Ishikawa (cell line): ENCODE results near the gene AHCYL2.

Experiments
- CEBPB ChIP-seq: IDR thresholded peaks from 2 replicates; pipeline ENCODE4 v1.6.1; 2012
- CREB1 ChIP-seq: IDR thresholded peaks from 2 replicates; pipeline ENCODE4 v1.6.1; 2012; ENCODE audit warnings: low read depth
- EGR1 ChIP-seq: IDR thresholded peaks from 2 replicates; pipeline ENCODE4 v1.6.1; 2012
- EP300 ChIP-seq: IDR thresholded peaks from 2 replicates; pipeline ENCODE4 v1.6.1; 2012; ENCODE audit warnings: borderline replicate concordance
- FOXM1 ChIP-seq: IDR thresholded peaks from 2 replicates; pipeline ENCODE4 v1.6.1; 2012; ENCODE audit warnings: low read depth, borderline replicate concordance
- MAX ChIP-seq: IDR thresholded peaks from 2 replicates; pipeline ENCODE4 v1.6.1; 2012
- NFIC ChIP-seq: IDR thresholded peaks from 2 replicates; pipeline ENCODE4 v1.6.1; 2012
- RAD21 ChIP-seq: IDR thresholded peaks from 2 replicates; pipeline ENCODE4 v1.6.1; 2012; ENCODE audit warnings: low read depth
- REST ChIP-seq: IDR thresholded peaks from 2 replicates; pipeline ENCODE4 v1.6.1; 2012; ENCODE audit warnings: low read depth, mild to moderate bottlenecking
- TAF1 ChIP-seq: IDR thresholded peaks from 2 replicates; pipeline ENCODE4 v1.6.1; 2012; ENCODE audit warnings: low read depth, mild to moderate bottlenecking
- TCF12 ChIP-seq: IDR thresholded peaks from 2 replicates; pipeline ENCODE4 v1.6.1; 2012; ENCODE audit warnings: low read depth
- TEAD4 ChIP-seq: IDR thresholded peaks from 2 replicates; pipeline ENCODE4 v1.6.1; 2012
- USF1 ChIP-seq: IDR thresholded peaks from 2 replicates; pipeline ENCODE4 v1.6.1; 2012
- YY1 ChIP-seq: IDR thresholded peaks from 2 replicates; pipeline ENCODE4 v1.6.1; 2012; ENCODE audit warnings: low read depth
- ZBTB7A ChIP-seq: IDR thresholded peaks from 2 replicates; pipeline ENCODE4 v1.6.1; 2012; ENCODE audit warnings: low read depth

AHCYL2 gene

DNA sequence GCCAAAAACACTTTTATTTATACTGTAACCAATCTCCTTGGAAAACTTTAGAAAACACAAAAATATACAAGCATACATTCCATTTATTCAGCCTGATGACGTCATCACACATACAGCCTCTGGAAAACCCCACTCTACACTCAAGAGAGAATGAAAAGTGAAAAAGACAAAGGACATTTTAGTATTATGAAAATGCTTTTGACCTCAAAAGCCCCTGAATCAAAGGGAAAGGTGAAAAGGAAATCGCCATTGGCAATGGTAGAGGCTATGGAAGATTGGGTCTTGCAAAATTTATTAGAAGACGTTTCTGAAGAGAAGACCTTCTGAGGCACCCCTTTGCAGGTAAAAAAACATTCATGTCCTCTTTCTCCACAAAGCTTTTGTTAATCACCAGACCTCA is 126.5 kb downstream of the AHCYL2 start:
- no peak for TF ChIP-seq EP300
- TF ChIP-seq TEAD4: no peak
- no peak for TF ChIP-seq FOXM1
- TF ChIP-seq CREB1: no peak
- no peak for TF ChIP-seq TCF12
- TF ChIP-seq USF1: no peak
- TF ChIP-seq REST: no peak
- TF ChIP-seq TAF1: no peak
- no peak for TF ChIP-seq YY1
- no peak for TF ChIP-seq RAD21
- no peak for TF ChIP-seq EGR1
- TF ChIP-seq NFIC: no peak
- TF ChIP-seq ZBTB7A: no peak
- no peak for TF ChIP-seq CEBPB
- no peak for TF ChIP-seq MAX

- peak; percentile 34; the same call in 1 of the 2 replicates for TF ChIP-seq TEAD4
Observed at GRCh38 chr7:129353104-129353503, 128.3 kb downstream of the AHCYL2 start.

GRCh38 chr7:129354428-129355157 is 129.8 kb downstream of the AHCYL2 start:
- TF ChIP-seq USF1: no peak
- no peak for TF ChIP-seq REST
- TF ChIP-seq ZBTB7A: no peak
- TF ChIP-seq RAD21: no peak
- no peak for TF ChIP-seq EP300
- TF ChIP-seq TCF12: no peak
- TF ChIP-seq NFIC: no peak
- TF ChIP-seq MAX: no peak
- no peak for TF ChIP-seq CREB1
- no peak for TF ChIP-seq YY1
- TF ChIP-seq TAF1: no peak
- TF ChIP-seq CEBPB: no peak
- no peak for TF ChIP-seq EGR1
- TF ChIP-seq FOXM1: no peak
- no peak for TF ChIP-seq TEAD4

- no peak for TF ChIP-seq REST
- TF ChIP-seq TEAD4: no peak
- no peak for TF ChIP-seq EGR1
- TF ChIP-seq TCF12: no peak
- TF ChIP-seq NFIC: no peak
- no peak for TF ChIP-seq CEBPB
- no peak for TF ChIP-seq MAX
- TF ChIP-seq EP300: no peak
- no peak for TF ChIP-seq YY1
- TF ChIP-seq TAF1: no peak
Observed at GRCh38 chr7:129356176-129356575, 131.3 kb downstream of the AHCYL2 start.
